Subcutaneous abdominal adipose tissue (tissue), 5 donors: Measurements from ENCODE around the gene ATP9B.

Experiments
- H3K27ac ChIP-seq: one replicate; pipeline ENCODE4 v1.7.0; 2013; ENCODE audit warnings: low read depth, mild to moderate bottlenecking, inconsistent platforms, low read length, moderate library complexity
- H3K27me3 ChIP-seq, 5 donors: one replicate each; pipeline ENCODE4 v1.7.0; 2013; ENCODE audit warnings: low read length in 5 of 5, inconsistent platforms in 1 of 5; ENCODE audit not compliant: control insufficient read depth in 5 of 5, insufficient read depth in 4 of 5
- H3K36me3 ChIP-seq, 5 donors: one replicate each; pipeline ENCODE4 v1.7.0; 2013; ENCODE audit warnings: low read length in 5 of 5; ENCODE audit not compliant: control insufficient read depth in 5 of 5, insufficient read depth in 5 of 5
- H3K4me1 ChIP-seq, 5 donors: one replicate each; pipeline ENCODE4 v1.7.0; 2013; ENCODE audit warnings: low read length in 5 of 5, mild to moderate bottlenecking in 3 of 5, moderate library complexity in 1 of 5; ENCODE audit not compliant: control insufficient read depth in 5 of 5, insufficient read depth in 5 of 5
- H3K4me3 ChIP-seq, 5 donors: one replicate each; pipeline ENCODE4 v1.7.0; 2013; ENCODE audit warnings: low read length in 5 of 5, low read depth in 1 of 5
- H3K9ac ChIP-seq, 5 donors: one replicate each; pipeline ENCODE4 v1.7.0; 2013; ENCODE audit warnings: low read length in 5 of 5, mild to moderate bottlenecking in 4 of 5, moderate library complexity in 3 of 5
- H3K9me3 ChIP-seq, 5 donors: one replicate each; pipeline ENCODE4 v1.7.0; 2013; ENCODE audit warnings: low read length in 5 of 5; ENCODE audit not compliant: control insufficient read depth in 5 of 5
- donor health status: healthy.
- donor health status: healthy.
- donor health status: healthy.
- donor health status: healthy.
- donor health status: healthy.

ATP9B gene

DNA sequence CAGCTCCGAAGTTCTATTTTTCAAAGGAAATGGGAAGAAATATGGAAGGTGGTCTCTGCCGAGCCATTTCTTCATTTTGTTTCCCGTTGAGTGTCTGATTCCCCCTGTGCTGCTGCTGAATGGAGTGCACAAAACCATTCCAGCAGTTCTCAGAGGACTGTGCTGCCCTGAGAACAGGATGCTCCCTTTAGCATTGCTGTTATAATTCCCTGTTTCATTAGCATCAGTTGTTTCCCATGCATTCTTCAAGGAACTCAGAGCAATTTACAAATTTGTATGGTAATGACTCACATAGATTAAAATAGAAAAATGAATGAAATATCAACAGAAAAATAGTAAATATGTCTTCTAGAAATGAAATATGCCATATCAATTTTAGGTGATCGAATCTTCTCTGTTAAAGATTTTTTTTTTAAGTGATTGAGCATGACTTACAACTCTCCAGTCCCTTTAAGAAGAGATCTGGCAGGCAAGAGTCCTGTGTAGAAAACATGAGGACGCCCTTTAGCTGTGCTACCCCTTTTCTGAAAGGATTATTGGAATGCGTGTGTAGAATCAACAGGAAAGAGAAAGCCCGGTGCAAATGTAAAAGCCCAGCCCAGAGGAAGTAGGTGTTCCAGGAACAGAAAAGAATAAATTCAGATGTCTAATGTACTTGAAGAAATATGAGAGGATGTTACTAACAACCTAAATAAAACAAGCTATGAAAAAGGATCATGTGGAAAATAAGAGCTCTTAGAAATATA is 118.5 kb downstream of the ATP9B start:
- H3K4me1 ChIP-seq, result peaks cover 0 to 9% (median 0%) of the 10 kb centered on the region in 5 donors
- H3K27me3 ChIP-seq, result no peaks in the 10 kb centered on the region
- H3K9me3 ChIP-seq, result no peaks in the 10 kb centered on the region
- H3K9ac ChIP-seq, result no peak overlapping the region
- peaks cover 0 to 16% (median 8%) of the 10 kb centered on the region in 5 donors for H3K36me3 ChIP-seq
- H3K4me3 ChIP-seq, result no peak overlapping the region
- H3K27ac ChIP-seq, result no peak overlapping the region

DNA sequence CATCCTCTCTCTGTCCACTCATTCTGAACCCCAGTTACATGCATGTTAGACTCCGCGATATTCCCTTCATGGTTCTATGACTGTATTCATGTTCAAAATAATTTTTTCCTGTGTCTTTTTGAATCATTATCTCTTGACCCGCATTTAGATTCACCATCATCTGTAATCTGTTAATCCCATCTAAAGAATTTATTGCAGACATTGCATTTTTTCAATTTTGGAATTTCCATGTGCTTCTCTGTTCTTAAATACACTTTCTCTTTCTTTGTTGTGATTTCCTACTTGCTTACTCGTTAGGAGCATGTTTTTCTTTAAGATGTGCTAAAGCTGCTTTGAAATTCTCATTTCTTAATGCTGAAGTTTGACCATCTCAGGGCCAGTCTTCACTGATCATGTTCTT is 122.2 kb downstream of the ATP9B start:
- H3K27me3 ChIP-seq, result no peaks in the 10 kb centered on the region
- no peak overlapping the region for H3K9ac ChIP-seq
- H3K4me3 ChIP-seq, result no peak overlapping the region
- peaks cover 0 to 9% (median 0%) of the 10 kb centered on the region in 5 donors for H3K4me1 ChIP-seq
- no peaks in the 10 kb centered on the region for H3K9me3 ChIP-seq
- H3K27ac ChIP-seq, result no peak overlapping the region
- peaks cover 7 to 44% (median 21%) of the 10 kb centered on the region in 5 donors for H3K36me3 ChIP-seq

DNA sequence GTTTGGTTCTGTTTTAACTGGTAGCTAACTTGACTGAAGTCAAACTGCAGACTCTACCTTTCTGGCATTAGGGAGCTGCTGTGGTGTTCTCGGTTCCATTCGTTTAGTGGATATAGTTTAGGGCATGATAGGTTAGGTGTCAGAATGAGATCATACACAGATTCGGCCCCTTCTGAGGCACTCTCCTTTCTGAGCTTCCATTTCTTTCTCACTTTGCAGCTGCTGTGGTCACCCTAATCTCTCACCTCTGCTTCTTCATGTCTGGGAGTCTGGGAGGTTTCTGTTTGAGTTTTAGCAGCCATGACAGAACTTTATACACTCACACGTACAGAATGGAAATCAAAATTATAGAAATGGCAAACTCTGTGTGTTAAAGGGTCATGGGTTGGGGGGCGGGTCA is 122.8 kb downstream of the ATP9B start:
- Histone ChIP-seq H3K27ac (no peak overlapping the region), H3K4me1 (peaks cover 0 to 8% (median 0%) of the 10 kb centered on the region in 5 donors), H3K27me3 (no peaks in the 10 kb centered on the region), H3K9ac (no peak overlapping the region), H3K9me3 (no peaks in the 10 kb centered on the region), H3K4me3 (no peak overlapping the region), H3K36me3 (peaks cover 7 to 42% (median 21%) of the 10 kb centered on the region in 5 donors)

DNA sequence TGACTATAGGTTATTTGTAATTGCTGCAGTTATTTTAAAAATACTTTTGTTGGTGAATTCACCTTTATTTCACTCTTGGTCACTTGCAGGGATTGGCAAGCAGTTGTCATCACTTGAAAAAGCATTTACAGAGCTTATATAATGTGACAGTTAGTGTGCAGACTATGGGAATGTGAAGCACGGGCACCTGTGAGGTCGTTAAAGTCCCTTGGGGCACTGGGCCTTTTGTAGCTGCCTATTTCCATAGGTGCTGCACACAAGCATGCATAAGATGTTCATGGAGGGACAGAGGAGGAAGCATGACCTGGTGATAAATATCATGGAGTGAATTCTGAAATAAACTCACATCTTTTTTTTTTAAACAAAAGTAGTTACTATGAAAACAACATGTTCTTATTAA is 124.6 kb downstream of the ATP9B start:
- Histone ChIP-seq H3K27me3 (no peaks in the 10 kb centered on the region), H3K4me3 (no peak overlapping the region), H3K9me3 (no peaks in the 10 kb centered on the region), H3K27ac (no peak overlapping the region), H3K4me1 (no peaks in the 10 kb centered on the region), H3K9ac (no peak overlapping the region), H3K36me3 (peaks cover 9 to 36% (median 21%) of the 10 kb centered on the region in 5 donors)

DNA sequence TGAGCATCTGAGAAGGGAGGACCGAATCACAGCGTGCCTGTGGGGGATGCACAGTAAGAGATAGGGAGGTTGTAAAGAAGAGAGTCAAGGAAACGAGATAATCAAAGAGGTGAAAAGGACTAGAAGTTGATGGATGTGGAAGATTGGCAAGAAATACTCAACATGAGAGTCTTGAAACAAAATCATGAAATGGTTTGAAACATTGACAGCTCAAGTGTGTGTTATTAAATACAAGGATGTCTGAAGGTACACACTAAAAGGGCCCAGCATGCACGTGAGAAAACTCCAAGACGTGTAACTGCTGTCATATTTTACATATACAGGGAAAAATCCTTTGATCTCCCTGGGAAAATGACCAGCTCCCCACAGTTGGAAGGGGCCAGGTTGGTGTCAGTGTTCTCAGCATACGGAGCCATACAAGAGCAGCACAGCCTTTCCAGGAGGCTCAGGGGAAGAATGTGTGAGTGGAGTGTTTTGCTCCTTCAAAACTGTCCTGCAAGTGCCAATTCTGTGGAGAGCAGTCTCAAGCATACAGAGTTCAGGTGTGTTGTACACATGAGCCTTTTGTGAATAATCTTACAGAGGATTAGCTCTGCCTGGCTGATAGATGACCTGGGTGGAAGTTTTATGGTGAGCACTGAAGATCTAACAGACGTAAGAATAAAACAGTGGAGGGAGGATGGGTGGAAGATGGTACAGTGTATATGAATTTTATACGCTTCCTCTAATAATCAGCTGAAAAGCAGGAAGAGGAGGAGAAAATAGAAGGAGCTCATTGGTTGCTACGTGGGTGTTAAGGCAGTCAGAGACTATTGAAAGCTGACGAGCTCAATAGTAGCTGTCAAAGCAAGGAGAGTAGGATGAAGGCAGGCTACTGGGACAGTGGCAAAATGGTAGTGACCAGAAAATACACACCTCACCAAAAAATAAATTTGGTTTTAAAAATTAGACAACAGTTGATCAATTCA is 126.8 kb downstream of the ATP9B start:
- Histone ChIP-seq H3K9me3 (no peaks in the 10 kb centered on the region), H3K9ac (no peak overlapping the region), H3K4me1 (no peaks in the 10 kb centered on the region), H3K27me3 (no peaks in the 10 kb centered on the region), H3K4me3 (no peak overlapping the region), H3K27ac (no peak overlapping the region), H3K36me3 (peaks cover 6 to 29% (median 16%) of the 10 kb centered on the region in 5 donors)

DNA sequence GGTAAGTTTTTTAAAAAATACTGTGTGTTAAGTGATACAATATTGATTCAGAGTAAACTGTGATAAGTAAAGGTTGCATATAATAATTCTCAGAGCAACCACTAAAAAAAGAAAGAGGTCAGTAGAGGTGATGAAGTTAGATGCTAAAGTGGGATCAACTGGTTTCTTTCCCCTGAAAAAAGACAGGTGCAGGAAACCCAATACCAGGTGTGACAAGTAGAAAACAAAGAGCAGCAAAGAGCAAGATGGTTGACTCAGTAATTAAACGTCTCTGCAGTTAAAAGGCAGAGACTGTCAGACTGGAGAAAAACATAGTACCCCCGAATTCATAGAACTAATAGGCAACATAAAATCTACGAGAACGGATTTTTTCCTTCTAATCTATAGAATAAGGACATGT is 128.3 kb downstream of the ATP9B start:
- H3K9me3 ChIP-seq, result no peaks in the 10 kb centered on the region
- no peak overlapping the region for H3K4me3 ChIP-seq
- no peak overlapping the region for H3K9ac ChIP-seq
- no peak overlapping the region for H3K27ac ChIP-seq
- H3K27me3 ChIP-seq, result no peaks in the 10 kb centered on the region
- peaks cover 6 to 29% (median 16%) of the 10 kb centered on the region in 5 donors for H3K36me3 ChIP-seq
- H3K4me1 ChIP-seq, result no peaks in the 10 kb centered on the region

DNA sequence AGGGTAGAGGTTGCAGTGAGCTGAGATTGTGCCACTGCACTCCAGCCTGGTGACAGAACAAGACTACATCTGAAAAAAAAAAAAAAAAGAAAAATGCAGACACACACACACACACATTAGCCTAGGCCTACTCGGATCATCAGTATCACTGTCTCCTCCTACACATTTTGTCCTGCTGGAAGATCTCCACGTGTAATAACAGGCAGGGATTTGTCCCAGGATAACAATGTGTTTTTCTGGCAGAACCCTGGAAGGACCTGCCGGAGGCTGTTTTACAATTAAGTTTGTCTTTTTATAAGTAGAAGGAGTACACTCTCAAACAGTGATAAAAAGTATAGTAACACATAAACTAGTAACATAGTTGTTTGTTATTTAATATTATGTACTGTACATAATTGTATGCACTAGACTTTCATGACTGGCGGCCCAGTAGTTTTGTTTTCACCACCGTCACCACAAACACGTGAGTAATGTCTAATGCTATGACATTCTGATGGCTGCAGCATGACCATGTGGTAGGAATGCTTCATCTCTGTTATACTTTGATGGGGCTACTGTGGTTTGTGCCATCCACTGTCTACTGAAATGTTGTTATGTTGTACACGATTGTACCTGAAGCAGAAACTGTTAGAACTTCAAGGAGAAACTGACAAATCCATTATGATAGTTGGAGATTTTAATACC is 130.6 kb downstream of the ATP9B start:
- no peaks in the 10 kb centered on the region for H3K9me3 ChIP-seq
- no peaks in the 10 kb centered on the region for H3K4me1 ChIP-seq
- H3K9ac ChIP-seq, result no peak overlapping the region
- no peak overlapping the region for H3K27ac ChIP-seq
- no peak overlapping the region for H3K4me3 ChIP-seq
- H3K36me3 ChIP-seq, result peaks cover 3 to 16% (median 11%) of the 10 kb centered on the region in 5 donors
- H3K27me3 ChIP-seq, result no peaks in the 10 kb centered on the region

DNA sequence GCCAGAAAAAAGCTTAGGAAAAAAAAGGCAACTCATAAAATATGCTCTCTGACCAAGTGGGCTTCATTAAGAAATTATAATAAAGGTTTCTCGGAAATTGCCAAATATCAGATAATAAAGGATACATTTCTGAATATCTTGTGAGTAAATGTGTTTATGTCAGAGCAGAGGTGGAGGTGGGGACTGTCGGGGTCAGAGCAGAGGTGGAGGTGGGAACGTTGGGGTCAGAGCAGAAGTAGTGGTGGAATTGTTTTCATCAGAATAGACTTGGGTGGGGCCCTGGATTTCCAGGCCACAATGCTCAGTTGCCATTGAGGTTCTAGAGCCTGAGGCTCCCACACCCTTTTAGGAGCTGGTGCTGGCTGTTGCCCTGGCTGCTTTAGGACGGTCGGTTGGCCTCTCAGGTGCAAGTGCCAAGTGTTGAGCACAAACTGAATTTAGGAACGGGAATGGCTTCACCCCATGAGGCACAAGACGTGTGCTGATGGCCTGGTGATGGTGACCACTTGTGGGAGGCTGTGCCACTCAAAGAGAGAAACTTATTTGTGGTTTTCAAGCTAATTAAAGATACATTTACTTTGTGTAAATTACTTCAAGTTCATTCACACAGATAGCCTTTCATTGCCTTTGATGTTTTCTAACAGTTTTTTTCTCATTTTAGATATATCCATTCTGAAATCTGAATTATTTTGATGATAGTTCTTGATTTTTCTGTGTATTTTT is 131.5 kb downstream of the ATP9B start:
- Histone ChIP-seq H3K4me1 (no peaks in the 10 kb centered on the region), H3K9ac (no peak overlapping the region), H3K27ac (no peak overlapping the region), H3K4me3 (no peak overlapping the region), H3K36me3 (peaks cover 0 to 9% (median 7%) of the 10 kb centered on the region in 5 donors), H3K9me3 (no peaks in the 10 kb centered on the region), H3K27me3 (no peaks in the 10 kb centered on the region)

DNA sequence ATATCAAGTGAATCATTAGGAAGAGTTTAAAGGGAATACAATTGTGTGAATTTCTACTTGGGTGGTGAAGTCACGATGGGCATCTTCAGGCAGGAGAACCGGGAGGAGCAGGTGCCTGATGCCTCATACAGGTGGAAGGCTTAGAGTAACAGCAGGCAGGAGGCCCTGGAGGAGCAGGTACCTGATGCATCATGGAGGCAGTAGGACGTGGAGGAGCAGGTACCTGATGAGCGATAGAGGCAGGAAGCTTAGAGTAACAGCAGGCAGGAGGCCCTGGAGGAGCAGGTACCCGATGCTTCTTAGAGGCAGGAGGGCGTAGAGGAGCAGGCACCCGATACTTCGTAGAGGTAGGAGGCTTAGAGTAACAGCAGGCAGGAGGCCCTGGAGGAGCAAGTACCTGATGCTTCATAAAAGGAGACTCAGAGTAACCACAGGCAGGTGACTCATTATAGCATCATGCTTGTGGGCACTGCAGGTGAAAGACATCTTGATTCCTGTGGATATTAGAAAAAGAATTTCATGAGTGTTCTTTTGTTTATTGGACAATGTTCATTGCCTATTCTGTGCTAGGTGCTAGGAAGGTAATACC is 133.9 kb downstream of the ATP9B start:
- no peaks in the 10 kb centered on the region for H3K27me3 ChIP-seq
- no peaks in the 10 kb centered on the region for H3K4me1 ChIP-seq
- H3K36me3 ChIP-seq, result peaks cover 6 to 14% (median 12%) of the 10 kb centered on the region in 5 donors
- no peak overlapping the region for H3K9ac ChIP-seq
- no peak overlapping the region for H3K4me3 ChIP-seq
- H3K9me3 ChIP-seq, result no peaks in the 10 kb centered on the region
- H3K27ac ChIP-seq, result no peak overlapping the region
